HEK293 (cell line): ENCODE measurements around the gene TMEM170B.
A peak's percentile ranks its signal among the peaks of the same experiment; 100 is the strongest.
"Not testable (repeated sequence)": the region's sequence is repeated elsewhere in the genome, so short reads cannot be mapped to it uniquely, and the experiment has no call there.

ENCODE experiments used
- CTCF ChIA-PET: fragments of 350-600 bp; formaldehyde crosslinking; extraction: SDS; loops from one replicate; lab custom pipeline; 2021; ENCODE audit warnings: antibody characterized with exemption; lab: Yijun Ruan, JAX
- POLR2A ChIA-PET: fragments of 300-600 bp; formaldehyde crosslinking; extraction: SDS; loops from one replicate; lab custom pipeline; 2020; ENCODE audit warnings: antibody characterized with exemption, inconsistent platforms; lab: Yijun Ruan, JAX
- H3K27ac ChIP-seq: fragments of 200-500 bp; sonication (Bioruptor generic); 2 replicates; pipeline ENCODE4 v1.5.1; 2014; ENCODE audit warnings: low read depth, low read length, control low read depth, inconsistent platforms; ENCODE audit errors: extremely low read depth
- H3K36me3 ChIP-seq, 2 experiments: fragments of 200-500 bp in 1 of 2; sonication (Bioruptor generic) in 1 of 2; 1 replicate in 1 of 2; 2 replicates in 1 of 2; pipeline ENCODE4 v1.5.1; 2014 to 2017; ENCODE audit warnings: inconsistent platforms in 2 of 2, low read length in 2 of 2; ENCODE audit not compliant: control insufficient read depth in 2 of 2, insufficient read depth in 1 of 2
- H3K4me1 ChIP-seq: fragments of 200-500 bp; sonication (Bioruptor generic); 2 replicates; pipeline ENCODE4 v1.5.1; 2014; ENCODE audit warnings: mild to moderate bottlenecking, low read length, inconsistent platforms; ENCODE audit not compliant: control insufficient read depth, insufficient read depth
- H3K4me3 ChIP-seq: 2 replicates; pipeline ENCODE4 v1.5.1; 2011; ENCODE audit warnings: low read depth, mild to moderate bottlenecking, control low read depth, low read length, moderate library complexity
- H3K9me3 ChIP-seq: fragments of 200-500 bp; sonication (Bioruptor generic); 2 replicates; pipeline ENCODE4 v1.5.1; 2014; ENCODE audit warnings: low read depth, low read length, inconsistent platforms; ENCODE audit not compliant: control insufficient read depth, insufficient read depth
- HOXC10 ChIP-seq: sonication (generic); formaldehyde crosslinking; IDR thresholded peaks from 2 replicates; pipeline ENCODE4 v1.8.1; 2023; ENCODE audit warnings: mild to moderate bottlenecking, missing genetic modification reagents
- KLF8 ChIP-seq: fragments of 450-650 bp; formaldehyde crosslinking; IDR thresholded peaks from 2 replicates; pipeline ENCODE4 v1.5.1; 2016; ENCODE audit warnings: missing biosample characterization, missing genetic modification characterization
- ZBTB21 ChIP-seq: fragments of 450-650 bp; formaldehyde crosslinking; IDR thresholded peaks from 2 replicates; pipeline ENCODE4 v1.5.1; 2017; ENCODE audit warnings: missing biosample characterization, missing genetic modification characterization
- ZNF146 ChIP-seq: fragments of 450-650 bp; formaldehyde crosslinking; IDR thresholded peaks from 2 replicates; pipeline ENCODE4 v1.5.1; 2016; ENCODE audit warnings: missing biosample characterization, missing genetic modification characterization
- ZNF280D ChIP-seq: fragments of 450-650 bp; formaldehyde crosslinking; IDR thresholded peaks from 2 replicates; pipeline ENCODE4 v1.5.1; 2016; ENCODE audit warnings: missing biosample characterization, missing genetic modification characterization
- ZNF510 ChIP-seq: fragments of 450-650 bp; formaldehyde crosslinking; IDR thresholded peaks from 2 replicates; pipeline ENCODE4 v1.5.1; 2018; ENCODE audit warnings: mild to moderate bottlenecking, missing genetic modification characterization, missing biosample characterization; ENCODE audit not compliant: insufficient replicate concordance
- ZNF544 ChIP-seq: fragments of 450-650 bp; formaldehyde crosslinking; IDR thresholded peaks from 2 replicates; pipeline ENCODE4 v1.5.0; 2017; ENCODE audit warnings: missing biosample characterization, missing genetic modification characterization
- ZNF580 ChIP-seq: fragments of 450-650 bp; formaldehyde crosslinking; IDR thresholded peaks from 2 replicates; pipeline ENCODE4 v1.5.1; 2016; ENCODE audit warnings: missing biosample characterization, missing genetic modification characterization
- ZNF600 ChIP-seq: fragments of 450-650 bp; formaldehyde crosslinking; IDR thresholded peaks from 2 replicates; pipeline ENCODE4 v1.5.1; 2016; ENCODE audit warnings: missing biosample characterization, missing genetic modification characterization
- ZNF791 ChIP-seq: fragments of 450-650 bp; formaldehyde crosslinking; IDR thresholded peaks from 2 replicates; pipeline ENCODE4 v1.5.1; 2016; ENCODE audit warnings: missing biosample characterization, missing genetic modification characterization
- TF ChIP-seq, protein P1 (sequence below): fragments of 450-650 bp; formaldehyde crosslinking; conservative IDR thresholded peaks from 2 replicates; pipeline ENCODE4 v1.5.1; 2016; ENCODE audit warnings: low read depth, missing biosample characterization, missing genetic modification characterization
- TF ChIP-seq, protein P2 (sequence below): fragments of 450-650 bp; formaldehyde crosslinking; conservative IDR thresholded peaks from 2 replicates; pipeline ENCODE4 v1.5.1; 2016; ENCODE audit warnings: low read depth, missing biosample characterization, missing genetic modification characterization

TMEM170B gene

GRCh38 chr6:11543919-11544518 is 6.5 kb downstream of the TMEM170B start:
- Histone ChIP-seq H3K9me3 (no peaks in the 10 kb centered on the region), H3K27ac (no peak overlapping the region), H3K36me3 (no peaks in the 10 kb centered on the region), H3K4me3 (no peak overlapping the region), H3K4me1 (0 out of 2 replicates have a peak, but pooled peaks cover 2% of the 10 kb centered on the region)
- POLR2A ChIA-PET = no interaction called here
- CTCF ChIA-PET = interaction anchor here (0.6 to 2.9 kb wide), 6 partner anchors 31 to 1826 kb away, joined by 3 to 11 read pairs (median 4); no protein-coding TSS in a partner anchor
- TF ChIP-seq ZBTB21 = no peak
- TF ChIP-seq ZNF600 (tag by site-specific recombination) = no peak
- TF ChIP-seq, protein P1, sequence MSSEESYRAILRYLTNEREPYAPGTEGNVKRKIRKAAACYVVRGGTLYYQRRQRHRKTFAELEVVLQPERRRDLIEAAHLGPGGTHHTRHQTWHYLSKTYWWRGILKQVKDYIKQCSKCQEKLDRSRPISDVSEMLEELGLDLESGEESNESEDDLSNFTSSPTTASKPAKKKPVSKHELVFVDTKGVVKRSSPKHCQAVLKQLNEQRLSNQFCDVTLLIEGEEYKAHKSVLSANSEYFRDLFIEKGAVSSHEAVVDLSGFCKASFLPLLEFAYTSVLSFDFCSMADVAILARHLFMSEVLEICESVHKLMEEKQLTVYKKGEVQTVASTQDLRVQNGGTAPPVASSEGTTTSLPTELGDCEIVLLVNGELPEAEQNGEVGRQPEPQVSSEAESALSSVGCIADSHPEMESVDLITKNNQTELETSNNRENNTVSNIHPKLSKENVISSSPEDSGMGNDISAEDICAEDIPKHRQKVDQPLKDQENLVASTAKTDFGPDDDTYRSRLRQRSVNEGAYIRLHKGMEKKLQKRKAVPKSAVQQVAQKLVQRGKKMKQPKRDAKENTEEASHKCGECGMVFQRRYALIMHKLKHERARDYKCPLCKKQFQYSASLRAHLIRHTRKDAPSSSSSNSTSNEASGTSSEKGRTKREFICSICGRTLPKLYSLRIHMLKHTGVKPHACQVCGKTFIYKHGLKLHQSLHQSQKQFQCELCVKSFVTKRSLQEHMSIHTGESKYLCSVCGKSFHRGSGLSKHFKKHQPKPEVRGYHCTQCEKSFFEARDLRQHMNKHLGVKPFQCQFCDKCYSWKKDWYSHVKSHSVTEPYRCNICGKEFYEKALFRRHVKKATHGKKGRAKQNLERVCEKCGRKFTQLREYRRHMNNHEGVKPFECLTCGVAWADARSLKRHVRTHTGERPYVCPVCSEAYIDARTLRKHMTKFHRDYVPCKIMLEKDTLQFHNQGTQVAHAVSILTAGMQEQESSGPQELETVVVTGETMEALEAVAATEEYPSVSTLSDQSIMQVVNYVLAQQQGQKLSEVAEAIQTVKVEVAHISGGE (tag by site-specific recombination) = no peak
- no peak for TF ChIP-seq ZNF544
- no peak for TF ChIP-seq KLF8 (tag by site-specific recombination)
- TF ChIP-seq, protein P2, sequence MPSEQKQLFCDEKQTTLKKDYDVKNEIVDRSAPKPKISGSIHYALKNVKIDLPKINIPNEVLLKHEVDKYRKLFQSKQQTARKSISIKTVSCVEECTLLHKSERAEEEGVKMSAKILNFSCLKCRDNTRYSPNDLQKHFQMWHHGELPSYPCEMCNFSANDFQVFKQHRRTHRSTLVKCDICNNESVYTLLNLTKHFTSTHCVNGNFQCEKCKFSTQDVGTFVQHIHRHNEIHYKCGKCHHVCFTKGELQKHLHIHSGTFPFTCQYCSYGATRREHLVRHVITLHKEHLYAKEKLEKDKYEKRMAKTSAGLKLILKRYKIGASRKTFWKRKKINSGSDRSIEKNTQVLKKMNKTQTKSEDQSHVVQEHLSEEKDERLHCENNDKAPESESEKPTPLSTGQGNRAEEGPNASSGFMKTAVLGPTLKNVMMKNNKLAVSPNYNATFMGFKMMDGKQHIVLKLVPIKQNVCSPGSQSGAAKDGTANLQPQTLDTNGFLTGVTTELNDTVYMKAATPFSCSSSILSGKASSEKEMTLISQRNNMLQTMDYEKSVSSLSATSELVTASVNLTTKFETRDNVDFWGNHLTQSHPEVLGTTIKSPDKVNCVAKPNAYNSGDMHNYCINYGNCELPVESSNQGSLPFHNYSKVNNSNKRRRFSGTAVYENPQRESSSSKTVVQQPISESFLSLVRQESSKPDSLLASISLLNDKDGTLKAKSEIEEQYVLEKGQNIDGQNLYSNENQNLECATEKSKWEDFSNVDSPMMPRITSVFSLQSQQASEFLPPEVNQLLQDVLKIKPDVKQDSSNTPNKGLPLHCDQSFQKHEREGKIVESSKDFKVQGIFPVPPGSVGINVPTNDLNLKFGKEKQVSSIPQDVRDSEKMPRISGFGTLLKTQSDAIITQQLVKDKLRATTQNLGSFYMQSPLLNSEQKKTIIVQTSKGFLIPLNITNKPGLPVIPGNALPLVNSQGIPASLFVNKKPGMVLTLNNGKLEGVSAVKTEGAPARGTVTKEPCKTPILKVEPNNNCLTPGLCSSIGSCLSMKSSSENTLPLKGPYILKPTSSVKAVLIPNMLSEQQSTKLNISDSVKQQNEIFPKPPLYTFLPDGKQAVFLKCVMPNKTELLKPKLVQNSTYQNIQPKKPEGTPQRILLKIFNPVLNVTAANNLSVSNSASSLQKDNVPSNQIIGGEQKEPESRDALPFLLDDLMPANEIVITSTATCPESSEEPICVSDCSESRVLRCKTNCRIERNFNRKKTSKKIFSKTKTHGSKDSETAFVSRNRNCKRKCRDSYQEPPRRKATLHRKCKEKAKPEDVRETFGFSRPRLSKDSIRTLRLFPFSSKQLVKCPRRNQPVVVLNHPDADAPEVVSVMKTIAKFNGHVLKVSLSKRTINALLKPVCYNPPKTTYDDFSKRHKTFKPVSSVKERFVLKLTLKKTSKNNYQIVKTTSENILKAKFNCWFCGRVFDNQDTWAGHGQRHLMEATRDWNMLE (tag by site-specific recombination) = no peak
- no peak for TF ChIP-seq ZNF791
- no peak for TF ChIP-seq HOXC10 (CRISPR knock-in tag)
- no peak for TF ChIP-seq ZNF510

DNA sequence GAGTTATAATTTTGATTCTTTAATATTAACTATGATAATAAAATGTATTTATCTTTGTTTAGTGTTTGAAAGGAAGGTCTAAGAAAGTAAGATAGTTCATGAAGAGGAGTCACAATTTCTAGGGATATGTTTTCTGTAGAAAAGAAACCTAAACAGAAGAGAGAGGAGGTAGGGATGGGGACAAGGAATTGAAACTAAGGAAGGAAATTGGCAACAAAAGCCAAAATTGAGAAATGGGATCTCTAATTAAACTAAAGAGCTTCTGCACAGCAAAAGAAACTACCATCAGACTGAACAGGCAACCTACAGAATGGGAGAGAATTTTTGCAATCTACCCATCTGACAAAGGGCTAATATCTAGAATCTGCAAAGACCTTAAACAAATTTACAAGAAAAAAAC is 10.3 kb downstream of the TMEM170B start:
- CTCF ChIA-PET = interaction anchor here (0.6 kb wide), 1 partner anchor 970 kb away, joined by 4 read pairs; no protein-coding TSS in a partner anchor
- H3K9me3 ChIP-seq, H3K4me3 ChIP-seq, H3K36me3 ChIP-seq, H3K4me1 ChIP-seq, POLR2A ChIA-PET, H3K27ac ChIP-seq: not testable (repeated sequence)

- H3K4me3 ChIP-seq, H3K27ac ChIP-seq, H3K9me3 ChIP-seq, H3K4me1 ChIP-seq, H3K36me3 ChIP-seq, POLR2A ChIA-PET: not testable (repeated sequence)
- TF ChIP-seq ZNF146 (tag by site-specific recombination) (peak; percentile 91), ZNF280D (tag by site-specific recombination) (peak; percentile 62; the same call in 1 of the 2 replicates), ZNF580 (tag by site-specific recombination) (peak; percentile 46; the same call in 1 of the 2 replicates)
- CTCF ChIA-PET = interaction anchor here (0.6 kb wide), 1 partner anchor 969 kb away, joined by 4 read pairs; no protein-coding TSS in a partner anchor
These were observed 11.0 kb downstream of the TMEM170B start for GRCh38 chr6:11548578-11548977.
